Measurements from ENCODE around the gene SLC1A4. TPM values are rescaled to one million over a fixed set of nuclear protein-coding genes. Genes with fewer than 3 reads are reported as not detected.
"Not testable (repeated sequence)": the region's sequence is repeated elsewhere in the genome, so short reads cannot be mapped to it uniquely, and the experiment has no call there.

The SLC1A4 gene
- total and polyA plus RNA-seq, 4 donors = 6.3 to 27.4 (median 8.1) TPM

DNA sequence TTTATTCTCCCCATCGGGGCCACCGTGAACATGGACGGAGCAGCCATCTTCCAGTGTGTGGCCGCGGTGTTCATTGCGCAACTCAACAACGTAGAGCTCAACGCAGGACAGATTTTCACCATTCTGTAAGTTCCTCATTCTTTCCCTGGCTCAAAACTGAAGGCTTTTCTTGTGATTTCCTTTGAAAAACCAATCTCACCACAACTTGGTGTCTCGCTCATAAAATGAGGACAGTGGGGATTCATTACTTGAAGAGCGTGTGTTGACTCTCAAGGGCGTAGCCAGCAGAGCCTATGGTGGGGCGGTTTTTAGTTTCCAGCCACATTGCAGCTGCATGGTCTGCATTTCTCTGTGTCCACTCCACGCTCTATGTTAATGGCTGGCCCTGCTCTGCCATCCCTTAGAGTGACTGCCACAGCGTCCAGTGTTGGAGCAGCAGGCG is 29.0 kb downstream of the SLC1A4 start:
- no peak for DNase-seq
- Histone ChIP-seq H3K9me3 (ENCODE audit: control insufficient read depth in 4 of 4, insufficient read depth in 3 of 4, low read length in 3 of 4) (no peaks in the 10 kb centered on the region), H3K36me3 (ENCODE audit: control insufficient read depth in 4 of 4, insufficient read depth in 4 of 4, low read length in 4 of 4) (peaks cover 0 to 19% (median 7%) of the 10 kb centered on the region in 4 donors), H3K27me3 (ENCODE audit: control insufficient read depth in 3 of 3, insufficient read depth in 3 of 3, low read length in 2 of 3) (no peaks in the 10 kb centered on the region), H3K27ac (ENCODE audit: low read depth in 1 of 2, low read length in 1 of 2) (peak overlapping the region in 1 of 2 donors; percentile 63), H3K4me3 (no peak overlapping the region), H3K4me1 (ENCODE audit: control insufficient read depth in 5 of 5, insufficient read depth in 5 of 5, low read length in 5 of 5) (no peaks in the 10 kb centered on the region), H3K9ac (ENCODE audit: insufficient read depth in 1 of 2, low read length in 2 of 2) (no peak overlapping the region)
- ATAC-seq (ENCODE audit: insufficient read depth, low FRiP score) = peak; percentile 63
- 46 to 83% methylated on average over 15 of the region's 15 CpGs for WGBS, 2 donors
- TF ChIP-seq, protein P1, sequence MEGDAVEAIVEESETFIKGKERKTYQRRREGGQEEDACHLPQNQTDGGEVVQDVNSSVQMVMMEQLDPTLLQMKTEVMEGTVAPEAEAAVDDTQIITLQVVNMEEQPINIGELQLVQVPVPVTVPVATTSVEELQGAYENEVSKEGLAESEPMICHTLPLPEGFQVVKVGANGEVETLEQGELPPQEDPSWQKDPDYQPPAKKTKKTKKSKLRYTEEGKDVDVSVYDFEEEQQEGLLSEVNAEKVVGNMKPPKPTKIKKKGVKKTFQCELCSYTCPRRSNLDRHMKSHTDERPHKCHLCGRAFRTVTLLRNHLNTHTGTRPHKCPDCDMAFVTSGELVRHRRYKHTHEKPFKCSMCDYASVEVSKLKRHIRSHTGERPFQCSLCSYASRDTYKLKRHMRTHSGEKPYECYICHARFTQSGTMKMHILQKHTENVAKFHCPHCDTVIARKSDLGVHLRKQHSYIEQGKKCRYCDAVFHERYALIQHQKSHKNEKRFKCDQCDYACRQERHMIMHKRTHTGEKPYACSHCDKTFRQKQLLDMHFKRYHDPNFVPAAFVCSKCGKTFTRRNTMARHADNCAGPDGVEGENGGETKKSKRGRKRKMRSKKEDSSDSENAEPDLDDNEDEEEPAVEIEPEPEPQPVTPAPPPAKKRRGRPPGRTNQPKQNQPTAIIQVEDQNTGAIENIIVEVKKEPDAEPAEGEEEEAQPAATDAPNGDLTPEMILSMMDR (IDR thresholded peaks at IDR 0.05; ENCODE audit: control extremely low read depth, extremely low read depth) = no peak

DNA sequence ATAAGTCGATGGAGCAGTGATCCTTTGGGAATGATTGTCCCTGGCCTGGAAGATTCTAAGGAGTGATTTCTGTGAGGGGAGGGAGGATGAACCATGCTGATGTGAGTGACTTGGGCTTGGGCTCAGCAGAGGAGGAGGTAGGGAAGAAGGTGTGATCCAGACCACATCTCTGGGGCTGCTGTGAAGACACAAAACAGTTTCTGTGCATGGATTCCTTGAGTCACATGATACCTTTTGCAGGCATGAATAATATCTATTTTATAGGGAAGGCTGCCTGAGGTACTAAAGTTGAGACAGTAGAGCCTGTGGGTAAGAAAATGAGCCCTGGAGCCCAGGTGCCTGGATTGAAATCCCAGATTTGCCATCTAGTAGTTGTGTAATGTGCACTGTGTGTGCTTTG is 29.8 kb downstream of the SLC1A4 start:
- 85 to 94% methylated on average over 1 of the region's 1 CpG for WGBS, 2 donors

DNA sequence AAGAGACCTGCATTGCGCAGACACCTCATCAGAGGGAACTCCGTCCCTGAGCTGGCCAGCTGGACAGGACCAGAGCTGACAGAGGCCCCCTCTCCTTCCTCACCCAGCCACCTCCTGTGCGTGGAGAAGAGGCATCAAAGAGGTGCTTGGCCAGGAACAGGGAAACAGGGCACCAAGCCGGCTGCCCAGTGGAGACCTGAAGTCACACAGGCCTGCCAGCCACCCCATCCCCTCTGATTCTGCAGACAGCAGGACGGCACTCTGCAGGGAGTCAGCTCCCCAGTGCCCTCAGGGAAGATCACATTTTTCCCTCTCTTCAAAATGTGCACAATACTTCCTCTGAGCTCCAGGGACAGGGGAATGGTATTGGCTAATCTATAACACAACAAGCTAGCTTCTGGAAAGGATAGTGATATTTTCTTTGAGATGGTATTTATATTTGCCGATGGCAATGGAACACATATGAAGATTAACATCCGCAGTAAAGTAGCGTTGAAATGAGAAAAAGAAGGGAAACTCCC is 30.5 kb downstream of the SLC1A4 start:
- DNase-seq (no peak), ATAC-seq (ENCODE audit: insufficient read depth, low FRiP score) (no peak)
- H3K4me3 ChIP-seq = no peak overlapping the region
- H3K9me3 ChIP-seq (ENCODE audit: control insufficient read depth in 4 of 4, insufficient read depth in 3 of 4, low read length in 3 of 4) = no peaks in the 10 kb centered on the region
- no peak overlapping the region for H3K27ac ChIP-seq (ENCODE audit: low read depth in 1 of 2, low read length in 1 of 2)
- peaks cover 0 to 19% (median 7%) of the 10 kb centered on the region in 4 donors for H3K36me3 ChIP-seq (ENCODE audit: control insufficient read depth in 4 of 4, insufficient read depth in 4 of 4, low read length in 4 of 4)
- no peak overlapping the region for H3K9ac ChIP-seq (ENCODE audit: insufficient read depth in 1 of 2, low read length in 2 of 2)
- no peaks in the 10 kb centered on the region for H3K27me3 ChIP-seq (ENCODE audit: control insufficient read depth in 3 of 3, insufficient read depth in 3 of 3, low read length in 2 of 3)
- WGBS, 2 donors = 95% methylated on average over 8 of the region's 8 CpGs
- TF ChIP-seq, protein P1 (IDR thresholded peaks at IDR 0.05; ENCODE audit: control extremely low read depth, extremely low read depth) = no peak
- no peaks in the 10 kb centered on the region for H3K4me1 ChIP-seq (ENCODE audit: control insufficient read depth in 5 of 5, insufficient read depth in 5 of 5, low read length in 5 of 5)

More for the DNA sequence above, 29.8 kb downstream of the SLC1A4 start:
- Histone ChIP-seq H3K27ac (ENCODE audit: low read depth in 1 of 2, low read length in 1 of 2) (peak overlapping the region in 1 of 2 donors; percentile 32), H3K4me3 (no peak overlapping the region), H3K9ac (ENCODE audit: insufficient read depth in 1 of 2, low read length in 2 of 2) (no peak overlapping the region), H3K27me3 (ENCODE audit: control insufficient read depth in 3 of 3, insufficient read depth in 3 of 3, low read length in 2 of 3) (no peaks in the 10 kb centered on the region), H3K4me1 (ENCODE audit: control insufficient read depth in 5 of 5, insufficient read depth in 5 of 5, low read length in 5 of 5) (no peaks in the 10 kb centered on the region), H3K36me3 (ENCODE audit: control insufficient read depth in 4 of 4, insufficient read depth in 4 of 4, low read length in 4 of 4) (peaks cover 0 to 19% (median 7%) of the 10 kb centered on the region in 4 donors), H3K9me3 (ENCODE audit: control insufficient read depth in 4 of 4, insufficient read depth in 3 of 4, low read length in 3 of 4) (no peaks in the 10 kb centered on the region)
- ATAC-seq (ENCODE audit: insufficient read depth, low FRiP score) = no peak
- TF ChIP-seq, protein P1 (IDR thresholded peaks at IDR 0.05; ENCODE audit: control extremely low read depth, extremely low read depth) = no peak
- DNase-seq = no peak

DNA sequence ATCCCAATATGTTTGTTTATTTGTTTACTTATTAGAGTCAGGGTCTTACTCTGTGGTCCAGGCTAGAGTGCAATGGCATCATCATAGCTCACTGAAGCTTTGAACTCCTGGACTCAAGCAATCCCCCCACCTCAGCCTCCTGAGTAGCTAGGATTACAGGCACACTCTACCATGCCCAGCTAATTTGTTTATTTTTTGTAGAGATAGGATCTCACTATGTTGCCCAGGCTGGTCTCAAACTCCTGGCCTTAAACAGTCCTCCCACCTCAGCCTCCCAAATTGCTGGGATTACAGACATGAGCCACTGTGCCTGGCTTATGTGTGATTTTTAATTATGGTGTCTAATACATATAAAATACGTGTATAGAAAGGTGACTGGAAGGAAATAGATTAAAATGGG is 31.1 kb downstream of the SLC1A4 start:
- H3K9me3 ChIP-seq (ENCODE audit: control insufficient read depth in 4 of 4, insufficient read depth in 3 of 4, low read length in 3 of 4); DNase-seq; H3K4me3 ChIP-seq; H3K4me1 ChIP-seq (ENCODE audit: control insufficient read depth in 5 of 5, insufficient read depth in 5 of 5, low read length in 5 of 5); H3K9ac ChIP-seq (ENCODE audit: insufficient read depth in 1 of 2, low read length in 2 of 2); ATAC-seq (ENCODE audit: insufficient read depth, low FRiP score); H3K27me3 ChIP-seq (ENCODE audit: control insufficient read depth in 3 of 3, insufficient read depth in 3 of 3, low read length in 2 of 3); H3K27ac ChIP-seq (ENCODE audit: low read depth in 1 of 2, low read length in 1 of 2): not testable (repeated sequence)
- peaks cover 0 to 19% (median 7%) of the 10 kb centered on the region in 4 donors for H3K36me3 ChIP-seq (ENCODE audit: control insufficient read depth in 4 of 4, insufficient read depth in 4 of 4, low read length in 4 of 4)
- 95% methylated on average over 1 of the region's 1 CpG for WGBS, 2 donors

Measured in lung (tissue), 12 donors.